Muscle of arm (tissue), 12 donors: ENCODE measurements around the gene KLK12. TPM values are rescaled to one million over a fixed set of nuclear protein-coding genes. Genes with fewer than 3 reads are reported as not detected.

ENCODE experiments used
- DNase-seq: peaks from one replicate; pipeline ENCODE4 v3.0.0-alpha.2; 2013
- polyA plus RNA-seq, 12 donors: library from polyadenylated mRNA; unstranded; fragments of 120-200 nt; gene quantifications; one replicate each; pipeline ENCODE4 v1.2.1, GENCODE V29; 2013; ENCODE audit not compliant: insufficient read length in 12 of 12

Gene KLK12
- polyA plus RNA-seq, 12 donors, result not detected

GRCh38 chr19:51055866-51056265, 21.1 kb upstream of the KLK12 start:
- no peak for DNase-seq

GRCh38 chr19:51047031-51047335, 12.2 kb upstream of the KLK12 start:
- DNase-seq, result no peak

GRCh38 chr19:51044327-51044726, 9.5 kb upstream of the KLK12 start:
- no peak for DNase-seq

- DNase-seq, result no peak
Measured at GRCh38 chr19:51043497-51043896, 8.7 kb upstream of the KLK12 start.

GRCh38 chr19:51040151-51040550, 5.3 kb upstream of the KLK12 start:
- no peak for DNase-seq

GRCh38 chr19:51036519-51036918, 1.7 kb upstream of the KLK12 start:
- no peak for DNase-seq

GRCh38 chr19:51031880-51032225, 2.9 kb downstream of the KLK12 start:
- no peak for DNase-seq

- DNase-seq, result no peak
Measured at GRCh38 chr19:51031220-51031879, 3.5 kb downstream of the KLK12 start.

GRCh38 chr19:51030631-51031030, 4.2 kb downstream of the KLK12 start:
- DNase-seq, result no peak

GRCh38 chr19:51029718-51030117, 5.1 kb downstream of the KLK12 start:
- no peak for DNase-seq

- DNase-seq, result no peak
Measured at GRCh38 chr19:51027873-51028272, 6.9 kb downstream of the KLK12 start.

GRCh38 chr19:51027126-51027806, 7.5 kb downstream of the KLK12 start:
- DNase-seq, result no peak

- no peak for DNase-seq
Measured at GRCh38 chr19:51026554-51026831, 8.3 kb downstream of the KLK12 start, which contains the start of gene KLK11. KLK11 (minus strand) TSS chr19:51026616; CDS start chr19:51025631, 985 bp downstream.

- DNase-seq, result no peak
Measured at GRCh38 chr19:51025809-51026553, 8.8 kb downstream of the KLK12 start.

- DNase-seq, result no peak
Measured at GRCh38 chr19:51025401-51025800, 9.4 kb downstream of the KLK12 start.

- no peak for DNase-seq
Measured at GRCh38 chr19:51024924-51025323, 9.9 kb downstream of the KLK12 start.

- no peak for DNase-seq
Measured at GRCh38 chr19:51023946-51024345, 10.9 kb downstream of the KLK12 start.

- DNase-seq, result no peak
Measured at GRCh38 chr19:51022526-51022925, 12.3 kb downstream of the KLK12 start.

GRCh38 chr19:51020988-51021651, 13.7 kb downstream of the KLK12 start:
- peak; percentile 4 for DNase-seq

GRCh38 chr19:51019544-51019925, 15.3 kb downstream of the KLK12 start, which contains the start of gene KLK10:
KLK10 (minus strand) TSS chr19:51019709; CDS start chr19:51019130, 579 bp downstream.
- DNase-seq, result no peak

- DNase-seq, result no peak
Measured at GRCh38 chr19:51018745-51019543, 15.9 kb downstream of the KLK12 start.
